Hepatocyte (in vitro differentiated cells): ENCODE measurements around the gene LRBA. TPM values are rescaled to one million over a fixed set of nuclear protein-coding genes. Genes with fewer than 3 reads are reported as not detected.

Experiments
- DNase-seq: peaks from one replicate; pipeline ENCODE4 v3.0.0-alpha.2; 2016; ENCODE audit warnings: low spot score
- H2AFZ ChIP-seq: fragments of 200-600 bp; sonication (generic); 2 replicates; pipeline ENCODE4 v1.6.0; 2016; ENCODE audit warnings: antibody characterized with exemption, mild to moderate bottlenecking
- H3K27ac ChIP-seq: fragments of 200-600 bp; sonication (generic); 2 replicates; pipeline ENCODE4 v1.5.1; 2016; ENCODE audit warnings: mild to moderate bottlenecking
- H3K27me3 ChIP-seq: fragments of 200-600 bp; sonication (generic); 2 replicates; pipeline ENCODE4 v1.6.1; 2016
- H3K36me3 ChIP-seq: fragments of 200-600 bp; sonication (generic); replicated peaks from 2 replicates; pipeline ENCODE4 v1.5.1; 2016; ENCODE audit warnings: low read depth; ENCODE audit not compliant: insufficient read depth
- H3K4me1 ChIP-seq: fragments of 200-600 bp; sonication (generic); 2 replicates; pipeline ENCODE4 v1.5.1; 2016; ENCODE audit warnings: mild to moderate bottlenecking, moderate library complexity; ENCODE audit not compliant: insufficient read depth
- H3K4me2 ChIP-seq: fragments of 200-600 bp; sonication (generic); 2 replicates; pipeline ENCODE4 v1.6.0; 2016
- H3K4me3 ChIP-seq: fragments of 200-600 bp; sonication (generic); 2 replicates; pipeline ENCODE4 v1.5.1; 2016; ENCODE audit warnings: mild to moderate bottlenecking
- H3K79me2 ChIP-seq: fragments of 200-600 bp; sonication (generic); 2 replicates; pipeline ENCODE4 v1.6.0; 2017; ENCODE audit warnings: mild to moderate bottlenecking
- H3K9me2 ChIP-seq: fragments of 200-600 bp; sonication (generic); replicated peaks from 2 replicates; pipeline ENCODE4 v1.6.0; 2017; ENCODE audit warnings: mild to moderate bottlenecking; ENCODE audit not compliant: insufficient read depth
- H3K9me3 ChIP-seq: fragments of 200-600 bp; sonication (generic); 2 replicates; pipeline ENCODE4 v1.5.1; 2016; ENCODE audit warnings: low read depth, mild to moderate bottlenecking
- H4K20me1 ChIP-seq: fragments of 200-600 bp; sonication (generic); 2 replicates; pipeline ENCODE4 v1.6.0; 2016; ENCODE audit warnings: mild to moderate bottlenecking; ENCODE audit not compliant: insufficient read depth, poor library complexity, severe bottlenecking
- CTCF ChIP-seq: fragments of 200-600 bp; sonication (generic); IDR thresholded peaks from 2 replicates; pipeline ENCODE4 v1.5.1; 2016; ENCODE audit warnings: antibody characterized with exemption, mild to moderate bottlenecking; ENCODE audit not compliant: poor library complexity
- EZH2 ChIP-seq: fragments of 200-600 bp; sonication (generic); IDR thresholded peaks from 2 replicates; pipeline ENCODE4 v1.6.1; 2016; ENCODE audit warnings: antibody characterized with exemption, mild to moderate bottlenecking, borderline replicate concordance
- EZH2phosphoT487 ChIP-seq: fragments of 200-600 bp; sonication (generic); IDR thresholded peaks from one replicate; pipeline ENCODE4 v1.6.1; 2018; ENCODE audit warnings: antibody characterized with exemption, mild to moderate bottlenecking, low read depth, moderate library complexity; ENCODE audit not compliant: unreplicated experiment, severe bottlenecking
- WGBS: methylation state at CpG from one replicate; pipeline ENCODE4 v1.1.6; 2016; ENCODE audit warnings: low lambda C conversion rate; ENCODE audit errors: missing lambda C conversion rate; 5-methylcytosine and 5-hydroxymethylcytosine counted together
- polyA plus RNA-seq: library from polyadenylated mRNA; unstranded; fragments of >200 nt; fragmentation: Nextera tagmentation; extraction: Ambion mirVana; gene quantifications from 2 replicates; pipeline ENCODE4 v1.2.1, GENCODE V29; 2016
- total RNA-seq: library from RNA; depleted of rRNA; stranded (reverse); fragments of >200 nt; gene quantifications from 2 replicates; pipeline ENCODE4 v1.2.3, GENCODE V29; 2014

The LRBA gene
- total and polyA plus RNA-seq, 2 experiments from 2014 or later = 14.1 to 69.4 TPM

- H3K79me2 ChIP-seq = no peaks in the 10 kb centered on the region
- no peak for DNase-seq
- WGBS = 94% methylated on average over 3 of the region's 3 CpGs
- no peaks in the 10 kb centered on the region for H3K9me2 ChIP-seq
- no peaks in the 10 kb centered on the region for H3K4me1 ChIP-seq
- no peaks in the 10 kb centered on the region for H3K36me3 ChIP-seq
- H4K20me1 ChIP-seq = no peaks in the 10 kb centered on the region
- H2AFZ ChIP-seq = no peak overlapping the region
- H3K27ac ChIP-seq = no peak overlapping the region
- H3K4me2 ChIP-seq = no peak overlapping the region
- H3K27me3 ChIP-seq = no peaks in the 10 kb centered on the region
- no peak overlapping the region for H3K4me3 ChIP-seq
- H3K9me3 ChIP-seq = no peaks in the 10 kb centered on the region
- TF ChIP-seq EZH2phosphoT487 = no peak
Observed at GRCh38 chr4:150439451-150439933, 575.6 kb downstream of the LRBA start.

- Histone ChIP-seq H3K4me2 (no peak overlapping the region), H3K4me3 (no peak overlapping the region), H3K79me2 (no peaks in the 10 kb centered on the region), H3K4me1 (no peaks in the 10 kb centered on the region), H3K27me3 (no peaks in the 10 kb centered on the region), H3K9me2 (no peaks in the 10 kb centered on the region), H4K20me1 (no peaks in the 10 kb centered on the region), H2AFZ (no peak overlapping the region), H3K36me3 (no peaks in the 10 kb centered on the region), H3K27ac (no peak overlapping the region), H3K9me3 (no peaks in the 10 kb centered on the region)
- TF ChIP-seq EZH2phosphoT487 = no peak
- TF ChIP-seq CTCF = no peak
- no peak for TF ChIP-seq EZH2
- WGBS = 95% methylated on average over 2 of the region's 2 CpGs
- DNase-seq = no peak
Observed at GRCh38 chr4:150436598-150437370, 578.3 kb downstream of the LRBA start.

GRCh38 chr4:150431221-150431620, 583.9 kb downstream of the LRBA start:
- H3K4me3 ChIP-seq = no peak overlapping the region
- H2AFZ ChIP-seq = no peak overlapping the region
- no peaks in the 10 kb centered on the region for H3K36me3 ChIP-seq
- H3K4me2 ChIP-seq = no peak overlapping the region
- H3K9me3 ChIP-seq = no peaks in the 10 kb centered on the region
- H4K20me1 ChIP-seq = no peaks in the 10 kb centered on the region
- H3K4me1 ChIP-seq = no peaks in the 10 kb centered on the region
- H3K27me3 ChIP-seq = no peaks in the 10 kb centered on the region
- H3K27ac ChIP-seq = no peak overlapping the region
- TF ChIP-seq EZH2 (no peak), EZH2phosphoT487 (no peak), CTCF (no peak)
- no peaks in the 10 kb centered on the region for H3K79me2 ChIP-seq
- H3K9me2 ChIP-seq = no peaks in the 10 kb centered on the region
- DNase-seq = no peak

GRCh38 chr4:150425161-150425560, 589.9 kb downstream of the LRBA start:
- Histone ChIP-seq H3K9me3 (no peaks in the 10 kb centered on the region), H3K4me1 (no peaks in the 10 kb centered on the region), H3K9me2 (no peaks in the 10 kb centered on the region), H3K4me2 (no peak overlapping the region), H4K20me1 (no peaks in the 10 kb centered on the region), H3K79me2 (no peaks in the 10 kb centered on the region), H3K4me3 (no peak overlapping the region), H3K36me3 (no peaks in the 10 kb centered on the region), H2AFZ (no peak overlapping the region), H3K27me3 (no peaks in the 10 kb centered on the region), H3K27ac (no peak overlapping the region)
- WGBS = 38% methylated on average over 1 of the region's 1 CpG
- no peak for DNase-seq
- TF ChIP-seq EZH2 = no peak
- no peak for TF ChIP-seq CTCF
- no peak for TF ChIP-seq EZH2phosphoT487
